IPS-NIHi11 (cell line): ENCODE measurements around the gene PFN3.
"Not testable (repeated sequence)": the region's sequence is repeated elsewhere in the genome, so short reads cannot be mapped to it uniquely, and the experiment has no call there.

Source experiments
- DNase-seq: peaks from one replicate; pipeline ENCODE4 v3.0.0; 2012; ENCODE audit warnings: mixed read lengths, low spot score

The PFN3 gene

DNA sequence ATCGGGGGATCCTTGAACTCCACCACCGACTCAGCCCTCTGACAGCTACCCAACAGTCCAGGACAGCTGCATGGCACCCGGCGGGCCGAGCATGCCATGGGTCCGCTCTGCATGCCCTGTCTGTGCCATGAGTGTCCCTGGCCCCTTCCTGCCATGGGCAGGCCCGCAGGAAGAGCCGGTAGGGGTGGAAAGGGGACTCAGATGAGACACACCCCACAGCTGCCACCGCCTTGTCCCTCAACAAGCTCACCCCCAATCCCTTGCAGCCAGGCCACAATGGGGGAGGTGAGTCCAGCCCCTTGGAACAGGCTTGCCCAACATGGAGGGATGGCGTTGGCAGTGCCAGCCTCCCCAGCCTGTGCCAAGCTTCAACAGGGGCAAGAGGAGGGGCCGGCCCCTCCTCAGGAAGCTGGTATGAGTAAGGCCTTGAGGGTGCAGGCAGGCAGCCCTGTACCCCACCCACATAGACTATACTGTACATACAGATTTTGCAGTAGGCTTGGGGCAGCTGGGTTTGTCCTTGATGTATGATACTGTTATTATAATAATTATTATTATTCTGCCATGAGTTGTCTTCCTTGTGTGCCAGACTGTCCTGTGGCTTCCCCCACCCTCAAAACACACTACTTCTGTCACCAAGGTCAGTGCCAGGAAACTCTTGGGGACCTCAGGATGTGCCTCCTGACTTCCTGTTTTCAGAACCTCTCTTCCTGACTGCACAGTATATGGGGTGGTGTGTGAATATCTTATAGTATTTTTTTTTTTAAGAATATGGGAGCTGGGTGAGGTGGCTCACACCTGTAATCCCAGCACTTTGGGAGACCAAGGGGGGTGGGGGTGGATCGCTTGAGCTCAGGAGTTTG lies 28.2 kb downstream of the PFN3 start:
- DNase-seq: no peak

DNA sequence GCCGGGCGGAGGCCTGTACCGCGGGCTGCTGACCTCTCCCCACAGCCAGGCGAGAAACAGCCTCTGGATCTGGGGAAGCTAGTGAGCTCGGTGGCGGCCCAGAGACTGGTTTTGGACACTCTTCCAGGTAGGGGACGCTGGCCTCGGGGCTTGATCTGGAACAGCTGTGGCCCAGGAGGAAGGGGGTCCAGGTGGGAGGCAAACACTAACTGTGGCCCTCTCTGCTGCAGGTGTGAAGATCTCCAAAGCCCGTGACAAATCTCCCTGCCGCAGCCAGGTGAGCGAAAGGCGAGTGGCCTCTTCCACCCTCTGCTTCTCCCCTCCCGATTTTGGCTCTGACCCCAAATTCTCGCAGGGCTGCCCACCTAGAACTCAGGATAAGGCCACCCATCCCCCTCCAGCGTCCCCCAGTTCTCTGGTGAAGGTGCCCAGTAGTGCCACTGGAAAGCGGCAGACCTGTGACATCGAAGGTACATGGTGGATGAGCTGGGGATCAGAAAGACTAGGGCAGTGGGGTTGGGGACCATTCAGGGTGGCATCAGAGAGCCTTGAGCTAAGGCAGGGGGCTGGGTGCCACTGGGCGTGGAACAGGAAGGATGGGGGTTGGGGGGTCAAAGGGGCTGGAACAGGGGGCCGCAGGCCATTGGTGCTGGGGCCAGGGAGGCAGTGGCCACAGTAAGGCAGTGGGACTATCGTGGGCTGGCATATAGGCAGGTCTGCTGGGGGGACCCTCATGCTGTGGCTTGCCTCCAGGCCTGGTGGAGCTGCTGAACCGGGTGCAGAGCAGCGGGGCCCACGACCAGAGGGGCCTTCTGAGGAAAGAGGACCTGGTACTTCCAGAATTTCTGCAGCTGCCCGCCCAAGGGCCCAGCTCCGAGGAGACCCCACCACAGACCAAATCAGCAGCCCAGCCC lies 29.1 kb downstream of the PFN3 start:
- DNase-seq: no peak

DNA sequence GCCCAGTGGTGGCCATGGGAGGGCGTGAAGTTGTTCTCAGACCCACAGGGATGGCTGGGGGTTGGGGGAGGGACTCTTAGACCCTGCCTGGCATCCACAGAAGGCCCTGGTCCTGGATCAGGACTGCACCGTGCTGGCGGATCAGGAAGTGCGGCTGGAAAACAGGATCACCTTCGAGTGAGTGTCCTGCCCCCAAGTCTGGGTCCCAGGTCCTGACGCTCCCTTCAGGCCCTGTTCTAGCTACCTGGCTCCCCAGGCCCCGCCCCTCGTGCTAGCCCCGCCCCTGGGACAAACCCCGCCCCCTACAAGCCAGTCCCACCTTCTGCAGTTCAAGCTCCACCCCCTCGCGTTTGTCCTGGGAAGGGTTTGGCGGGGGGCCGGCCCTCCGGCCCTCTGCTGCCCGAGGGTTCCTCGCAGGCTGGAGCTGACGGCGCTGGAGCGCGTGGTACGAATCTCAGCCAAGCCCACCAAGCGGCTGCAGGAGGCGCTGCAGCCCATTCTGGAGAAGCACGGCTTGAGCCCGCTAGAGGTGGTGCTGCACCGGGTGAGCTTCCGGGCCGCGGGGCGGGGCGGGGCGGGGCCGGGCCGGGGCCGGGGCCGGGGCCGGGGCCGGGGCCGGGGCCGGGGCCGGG lies 29.9 kb downstream of the PFN3 start:
- DNase-seq: peak; percentile 88

DNA sequence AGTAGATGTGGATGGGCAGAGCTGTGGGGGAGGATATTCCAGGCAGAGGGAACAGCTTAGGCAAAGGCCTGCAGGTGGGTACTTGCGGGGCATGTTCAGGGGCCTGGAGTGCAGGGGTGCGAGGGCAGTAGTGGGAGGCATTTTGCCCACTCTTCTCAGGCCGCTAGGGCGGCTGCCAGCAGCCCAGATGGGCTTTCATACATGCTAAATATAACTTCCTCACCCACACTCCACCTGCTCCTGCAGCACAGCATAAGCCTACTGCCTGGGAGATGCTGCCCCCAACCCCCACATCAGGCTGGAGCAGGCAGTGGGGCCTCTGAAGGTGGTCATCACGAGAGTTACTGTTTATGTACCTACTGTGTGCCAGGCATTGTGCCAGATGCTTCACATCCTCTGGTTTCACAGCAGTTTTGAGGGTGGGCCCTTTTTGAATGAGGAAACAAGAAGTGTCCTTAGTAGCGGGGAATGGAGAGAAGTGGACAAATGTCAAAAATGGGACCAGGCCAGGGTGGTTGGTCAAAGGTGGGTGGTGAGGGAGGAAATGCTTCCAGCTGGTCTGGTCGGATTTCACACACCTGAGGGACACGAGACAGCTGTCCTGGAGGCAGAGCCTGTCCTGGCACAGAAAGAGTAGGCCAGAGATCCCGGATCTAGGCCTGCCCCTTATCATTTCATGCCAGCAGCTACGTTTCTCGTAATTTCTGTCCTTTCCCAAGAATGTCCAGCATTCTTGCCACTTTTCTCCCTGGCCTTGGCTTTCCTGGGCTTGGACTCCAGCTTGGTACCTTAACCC lies 30.6 kb downstream of the PFN3 start:
- no peak for DNase-seq

DNA sequence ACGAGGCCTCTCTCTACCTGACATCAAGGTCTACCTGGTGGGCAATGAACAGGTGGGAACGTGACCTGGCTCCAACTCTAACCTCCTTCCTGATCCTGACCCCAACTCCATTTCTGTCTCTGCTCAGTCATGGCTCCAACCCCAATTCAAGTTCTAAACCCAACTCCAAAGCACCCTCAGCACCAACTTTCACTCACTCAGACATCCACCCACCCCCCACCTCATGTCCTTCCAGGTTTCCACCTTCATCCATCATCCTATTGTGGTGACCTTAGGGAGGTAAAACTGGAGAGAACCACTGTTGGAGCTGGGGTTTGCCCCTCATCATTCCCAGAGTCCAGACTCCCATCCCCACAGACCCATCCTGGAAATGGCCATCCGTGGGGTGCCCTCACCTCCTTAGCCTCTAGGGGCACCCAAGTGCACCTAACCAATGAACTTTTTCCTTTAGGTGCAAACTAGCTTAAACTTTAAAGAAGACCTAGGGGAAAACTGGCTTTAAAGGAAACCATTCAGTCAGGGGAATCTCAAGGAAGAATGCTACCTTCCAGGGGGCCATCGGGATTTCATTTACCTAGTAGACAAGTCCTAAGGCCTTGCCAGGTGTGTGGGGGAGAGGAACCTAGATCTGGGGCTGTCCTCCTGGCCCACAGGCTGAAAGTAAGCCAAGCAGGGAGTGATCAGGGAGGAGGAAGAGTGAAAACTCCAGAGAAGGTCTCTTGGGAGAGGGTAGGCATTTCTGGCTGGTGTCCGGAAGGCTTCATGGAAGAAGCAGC lies 31.4 kb downstream of the PFN3 start:
- no peak for DNase-seq

DNA sequence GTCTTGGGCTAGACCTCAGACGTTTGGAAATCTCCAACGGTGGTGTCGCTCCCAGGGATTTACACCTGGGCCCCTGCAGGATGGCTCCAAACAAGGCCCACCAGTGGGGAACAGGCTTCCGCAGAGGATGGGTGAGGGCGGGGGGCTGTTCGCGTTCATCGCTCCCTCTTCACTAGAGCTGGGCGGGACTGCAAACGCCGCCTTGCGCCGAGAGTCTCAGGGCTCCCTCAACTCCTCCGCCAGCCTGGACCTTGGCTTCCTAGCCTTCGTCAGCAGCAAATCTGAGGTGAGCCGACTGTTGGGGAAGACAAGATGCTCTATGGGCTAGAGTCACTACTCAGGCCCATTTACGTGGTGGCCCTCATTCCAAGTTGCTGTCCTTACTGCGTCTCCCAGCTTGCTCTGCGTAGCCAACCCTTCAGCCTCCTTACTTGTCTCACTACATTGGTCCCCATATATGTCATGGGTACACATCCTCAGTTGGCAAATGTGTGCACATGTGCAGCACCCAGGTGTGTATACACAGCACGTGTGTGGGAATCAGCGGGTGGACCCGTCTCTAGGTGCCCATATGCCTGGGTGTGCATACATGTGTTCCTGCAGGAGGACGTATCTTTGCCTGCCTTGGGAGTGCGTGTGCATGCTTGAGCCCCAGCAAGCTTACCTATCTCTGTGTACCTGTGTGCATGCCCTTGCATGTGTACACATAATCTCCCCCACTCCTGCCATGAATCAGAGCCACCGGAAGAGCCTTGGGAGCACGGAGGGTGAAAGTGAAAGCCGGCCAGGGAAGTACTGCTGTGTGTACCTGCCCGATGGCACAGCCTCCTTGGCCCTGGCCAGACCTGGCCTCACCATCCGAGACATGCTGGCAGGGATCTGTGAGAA lies 32.2 kb downstream of the PFN3 start:
- no peak for DNase-seq

GRCh38 chr5:177367323-177367848 lies 33.1 kb downstream of the PFN3 start:
- DNase-seq: no peak

DNA sequence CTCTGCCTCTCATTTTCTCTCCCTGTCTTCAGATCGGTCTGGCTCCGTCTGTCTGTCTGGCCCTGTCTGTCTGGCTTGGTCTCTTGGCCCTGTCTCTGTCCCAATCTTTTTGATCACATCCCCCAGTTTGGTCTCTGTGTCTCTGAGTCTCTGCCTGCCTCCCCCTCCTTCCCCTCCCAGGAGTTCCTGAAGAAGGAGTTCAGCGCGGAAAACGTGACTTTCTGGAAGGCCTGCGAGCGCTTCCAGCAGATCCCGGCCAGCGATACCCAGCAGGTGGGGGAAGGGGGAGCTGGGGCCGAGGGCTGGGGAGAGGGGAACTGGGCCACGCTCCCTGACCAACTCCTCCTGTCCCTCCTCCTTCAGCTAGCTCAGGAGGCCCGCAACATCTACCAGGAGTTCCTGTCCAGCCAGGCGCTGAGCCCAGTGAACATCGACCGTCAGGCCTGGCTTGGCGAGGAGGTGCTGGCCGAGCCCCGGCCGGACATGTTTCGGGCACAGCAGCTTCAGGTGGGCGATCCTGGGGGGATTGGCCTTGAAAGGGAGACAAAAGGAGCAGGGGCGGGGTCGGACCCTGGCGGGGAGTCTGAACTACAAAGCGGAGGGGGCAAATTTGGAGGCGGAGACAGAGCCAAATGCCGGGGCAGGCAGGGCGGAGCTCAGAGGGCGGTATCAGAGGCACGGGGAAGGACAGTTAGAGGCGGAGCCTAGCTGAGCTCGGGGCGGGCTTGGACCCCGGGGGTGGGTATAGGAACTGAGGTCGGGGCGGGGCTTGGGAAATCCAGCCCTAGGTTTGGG lies 33.7 kb downstream of the PFN3 start:
- peak; percentile 93 for DNase-seq

GRCh38 chr5:177365845-177366527 lies 34.5 kb downstream of the PFN3 start:
- no peak for DNase-seq

- no peak for DNase-seq
Observed at GRCh38 chr5:177364159-177364962, 36.1 kb downstream of the PFN3 start.

DNA sequence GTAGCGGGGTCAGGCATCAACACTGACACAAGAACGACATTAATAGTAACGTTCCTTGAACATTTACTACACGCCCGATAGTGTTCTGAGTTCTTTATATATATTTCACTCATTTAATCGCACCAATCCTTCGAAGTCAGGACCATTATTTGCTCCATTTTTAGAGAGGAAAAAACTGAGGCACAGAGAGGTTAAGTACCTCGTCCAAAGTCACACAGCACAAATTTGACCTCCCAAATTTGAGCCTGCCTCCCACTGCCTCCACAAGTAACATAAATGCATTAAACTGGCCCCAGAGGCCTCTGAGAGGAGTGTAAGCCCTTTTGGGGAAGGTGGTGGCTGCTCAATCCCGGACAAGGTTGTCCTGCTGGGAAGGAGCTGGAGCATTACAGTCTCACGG lies 36.9 kb downstream of the PFN3 start:
- DNase-seq: no peak

DNA sequence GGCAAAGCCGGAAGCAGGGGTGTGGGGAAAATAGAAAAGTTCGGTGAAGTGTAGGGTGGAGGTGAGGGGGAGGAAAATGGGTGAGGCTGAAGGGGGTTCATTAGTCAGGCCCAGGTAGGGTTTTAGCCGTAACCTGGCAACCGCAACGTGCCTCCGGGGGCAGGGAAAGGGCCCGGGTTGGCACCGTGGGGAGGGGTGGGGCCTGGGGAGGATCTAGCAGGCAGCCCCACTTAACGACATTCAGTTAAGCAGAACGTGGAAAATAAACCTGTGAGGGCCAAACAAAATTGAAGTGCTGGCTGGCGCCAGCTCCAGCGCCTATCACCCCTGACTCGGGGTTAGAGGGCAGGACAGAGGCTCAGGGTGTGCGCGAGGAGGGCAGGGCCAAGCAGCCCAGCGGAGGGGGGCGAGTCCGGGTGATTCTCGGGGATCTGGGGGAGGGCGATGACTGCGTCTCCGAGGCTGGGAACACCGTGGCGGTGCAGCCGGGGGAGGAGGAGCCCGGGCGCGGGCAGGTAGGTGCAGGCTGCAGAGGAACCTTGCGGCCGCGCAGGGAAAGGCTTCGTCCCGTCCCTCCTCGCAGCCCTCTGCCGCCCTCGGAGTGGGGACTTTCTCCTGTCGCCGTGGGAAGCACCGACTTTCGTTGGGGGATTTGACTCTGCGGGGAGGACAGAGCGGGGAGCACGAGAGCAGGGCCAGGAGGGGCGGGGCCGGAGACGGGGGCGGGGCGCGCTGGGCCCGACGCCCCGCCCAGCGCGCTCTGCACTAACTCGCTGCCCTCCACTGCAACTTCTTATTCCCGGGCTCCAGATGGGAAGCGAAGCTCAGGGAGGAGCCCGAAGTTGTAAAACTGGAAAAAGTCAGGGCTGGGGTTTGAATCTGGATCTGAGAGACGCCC lies 37.6 kb downstream of the PFN3 start:
- peak; percentile 84 for DNase-seq

- no peak for DNase-seq
Observed at GRCh38 chr5:177362292-177362609, 38.2 kb downstream of the PFN3 start.

DNA sequence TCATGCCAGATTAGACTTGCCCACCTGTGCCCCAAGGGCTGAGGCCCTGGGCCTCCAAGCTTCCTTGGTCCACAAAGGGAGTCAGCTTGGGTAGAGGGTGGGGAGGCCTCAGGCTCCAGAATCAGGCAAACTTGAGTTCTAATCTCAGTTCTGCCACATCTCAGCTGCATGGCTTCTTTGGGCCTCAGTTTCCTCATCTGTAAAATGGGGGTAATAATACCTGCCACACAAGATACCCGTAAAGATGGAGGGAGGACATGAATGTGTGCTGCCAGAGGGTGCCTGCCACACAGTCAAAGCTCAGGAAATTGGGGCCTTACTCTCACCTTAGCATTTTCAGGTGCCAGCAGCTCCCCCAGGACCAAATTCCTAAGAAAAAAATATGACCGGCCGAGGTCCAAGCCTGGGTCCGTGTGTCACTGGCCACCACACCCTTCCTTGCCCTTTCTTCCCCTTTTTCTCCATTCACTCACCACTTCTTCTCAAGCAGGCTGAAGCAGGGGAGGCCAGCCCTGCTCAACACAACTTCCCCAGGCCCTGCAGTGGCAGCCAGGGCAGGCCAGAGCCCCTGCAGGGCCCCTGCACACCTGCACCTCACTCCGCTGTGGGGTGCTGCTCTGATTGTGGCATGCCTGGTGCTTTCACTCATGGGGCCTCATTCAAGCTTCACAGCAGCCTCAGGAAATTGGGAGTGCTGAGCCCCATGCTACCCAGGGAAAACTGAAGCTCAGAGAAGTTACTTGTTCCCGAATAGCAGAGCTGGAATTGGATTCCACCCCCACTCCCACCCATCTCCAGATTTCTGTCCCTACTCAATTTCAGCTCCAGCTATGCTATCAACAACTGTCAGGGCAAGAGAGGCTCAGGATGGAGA lies 38.8 kb downstream of the PFN3 start:
- DNase-seq: no peak

DNA sequence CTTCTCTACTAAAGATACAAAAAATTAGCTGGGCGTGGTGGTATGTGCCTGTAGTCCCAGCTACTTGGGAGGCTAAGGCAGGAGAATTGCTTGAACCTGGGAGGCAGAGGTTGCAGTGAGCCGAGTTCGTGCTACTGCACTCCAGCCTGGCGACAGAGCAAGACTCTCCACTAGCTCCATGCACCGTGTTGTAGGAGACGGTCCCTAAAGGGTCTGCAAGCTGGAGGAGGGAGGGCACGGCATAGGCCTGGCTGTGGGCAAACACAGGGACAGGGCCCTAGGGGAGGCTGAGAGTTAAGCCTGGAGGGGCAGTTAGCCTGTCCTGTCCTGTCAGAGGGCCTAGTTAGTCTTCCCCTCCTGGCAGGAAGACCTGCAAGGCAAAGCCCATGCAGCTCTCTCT lies 39.7 kb downstream of the PFN3 start:
- DNase-seq: not testable (repeated sequence)
